PC-9 (cell line): Measurements from ENCODE around the gene DOCK2.

Experiments
- CTCF ChIP-seq: fragments of 200-600 bp; sonication (generic); conservative IDR thresholded peaks from 2 replicates; pipeline ENCODE4 v1.6.1; 2017; ENCODE audit warnings: mixed run types, antibody characterized with exemption, mild to moderate bottlenecking, moderate library complexity
- EZH2 ChIP-seq: fragments of 200-600 bp; sonication (generic); IDR thresholded peaks from 2 replicates; pipeline ENCODE4 v1.8.0; 2017; ENCODE audit warnings: antibody characterized with exemption, low read depth

- TF ChIP-seq CTCF = no peak
- TF ChIP-seq EZH2 = no peak
These were observed 109.1 kb downstream of the DOCK2 start for GRCh38 chr5:169746147-169746694.
